SK-N-SH (cell line): ENCODE data around the gene ZCCHC13. TPM values are rescaled to one million over a fixed set of nuclear protein-coding genes. Genes with fewer than 3 reads are reported as not detected.

ENCODE experiments used
- CTCF ChIA-PET: fragments of 300-600, 350-600 bp; formaldehyde crosslinking; extraction: SDS; loops from one replicate; lab custom pipeline; 2021; lab: Yijun Ruan, JAX
- POLR2A ChIA-PET: fragments of 350-600 bp; sonication (Branson Sonifier 250); formaldehyde crosslinking; extraction: SDS; loops from one replicate; lab custom pipeline; 2020; ENCODE audit warnings: antibody characterized with exemption, inconsistent platforms; lab: Yijun Ruan, JAX
- DNase-seq: peaks from one replicate; pipeline ENCODE4 v3.0.0; 2012
- H2AFZ ChIP-seq: fragments of 200-600 bp; sonication (generic); 2 replicates; pipeline ENCODE4 v1.8.1; 2016; ENCODE audit warnings: antibody characterized with exemption, mild to moderate bottlenecking, low read depth
- H3F3A ChIP-seq: fragments of 200-600 bp; sonication (generic); replicated peaks from 2 replicates; pipeline ENCODE3; 2016; ENCODE audit warnings: antibody characterized with exemption, mild to moderate bottlenecking; ENCODE audit not compliant: insufficient read depth
- H3K27ac ChIP-seq, 2 experiments: fragments of 200-500 bp in 1 of 2; fragments of 200-600 bp in 1 of 2; sonication (Bioruptor generic) in 1 of 2; sonication (generic), shearing (Covaris generic) in 1 of 2; 2 replicates each; pipeline versions ENCODE4 v1.5.1 to v1.6.1; 2014 to 2016; ENCODE audit warnings: low read depth in 2 of 2, inconsistent platforms in 1 of 2, low read length in 1 of 2, mild to moderate bottlenecking in 1 of 2, mixed read lengths in 1 of 2
- H3K27me3 ChIP-seq: fragments of 200-600 bp; sonication (generic), shearing (Covaris generic); 2 replicates; pipeline ENCODE4 v1.6.1; 2016; ENCODE audit warnings: mixed run types; ENCODE audit not compliant: insufficient read depth
- H3K36me3 ChIP-seq, 2 experiments: fragments of 200-500 bp in 1 of 2; fragments of 200-600 bp in 1 of 2; sonication (Bioruptor generic) in 1 of 2; sonication (generic) in 1 of 2; replicated peaks in 1 of 2; 2 replicates each; pipeline versions ENCODE3 to v1.5.1; 2014 to 2016; ENCODE audit warnings: low read length in 1 of 2, mild to moderate bottlenecking in 1 of 2; ENCODE audit not compliant: insufficient read depth in 2 of 2, control insufficient read depth in 1 of 2
- H3K4me1 ChIP-seq, 2 experiments: fragments of 200-500 bp in 1 of 2; fragments of 200-600 bp in 1 of 2; sonication (Bioruptor generic) in 1 of 2; sonication (generic), shearing (Covaris generic) in 1 of 2; 2 replicates each; pipeline versions ENCODE4 v1.5.1 to v1.6.1; 2014 to 2016; ENCODE audit warnings: low read depth in 1 of 2, low read length in 1 of 2, mixed run types in 1 of 2; ENCODE audit not compliant: insufficient read depth in 2 of 2, control insufficient read depth in 1 of 2
- H3K4me2 ChIP-seq: fragments of 200-600 bp; sonication (generic), shearing (Covaris generic); 2 replicates; pipeline ENCODE4 v1.6.1; 2017; ENCODE audit warnings: mixed run types
- H3K4me3 ChIP-seq, 2 experiments: fragments of 200-500 bp in 1 of 2; fragments of 200-600 bp in 1 of 2; sonication (Bioruptor generic) in 1 of 2; sonication (generic), shearing (Covaris generic) in 1 of 2; 2 replicates each; pipeline versions ENCODE4 v1.5.1 to v1.8.1; 2014 to 2016; ENCODE audit warnings: low read depth in 2 of 2, inconsistent platforms in 1 of 2, low read length in 1 of 2, mild to moderate bottlenecking in 1 of 2, mixed read lengths in 1 of 2, moderate library complexity in 1 of 2
- H3K79me2 ChIP-seq: fragments of 200-600 bp; sonication (generic); 2 replicates; pipeline ENCODE4 v1.8.1; 2017; ENCODE audit warnings: mild to moderate bottlenecking; ENCODE audit not compliant: insufficient read depth
- H3K9ac ChIP-seq: fragments of 200-600 bp; sonication (generic); 2 replicates; pipeline ENCODE4 v1.6.1; 2017; ENCODE audit warnings: mixed run types
- H3K9me2 ChIP-seq: fragments of 200-600 bp; sonication (generic); 2 replicates; pipeline ENCODE4 v1.6.1; 2017; ENCODE audit warnings: mixed run types
- H3K9me3 ChIP-seq: fragments of 200-600 bp; sonication (generic); 2 replicates; pipeline ENCODE4 v1.6.1; 2017; ENCODE audit warnings: mixed run types, mild to moderate bottlenecking, moderate library complexity
- H4K20me1 ChIP-seq: fragments of 200-600 bp; sonication (generic); 2 replicates; pipeline ENCODE4 v1.6.1; 2017; ENCODE audit warnings: mild to moderate bottlenecking, mixed run types; ENCODE audit not compliant: insufficient read depth
- FOXJ3 ChIP-seq: sonication (generic); formaldehyde crosslinking; IDR thresholded peaks from 2 replicates; pipeline ENCODE4 v1.5.1; 2020; ENCODE audit warnings: mild to moderate bottlenecking, missing genetic modification reagents
- FOXM1 ChIP-seq: IDR thresholded peaks from 2 replicates; pipeline ENCODE4 v1.4.0; 2012; ENCODE audit warnings: low read depth, mild to moderate bottlenecking
- MEF2A ChIP-seq: IDR thresholded peaks from 2 replicates; pipeline ENCODE4 v1.4.0; 2012; ENCODE audit warnings: low read depth, borderline replicate concordance
- POLR2AphosphoS5 ChIP-seq: IDR thresholded peaks from 2 replicates; pipeline ENCODE4 v1.6.1; 2012; ENCODE audit warnings: low read depth, low read length
- RXRA ChIP-seq: IDR thresholded peaks from 2 replicates; pipeline ENCODE4 v1.4.0; 2012; ENCODE audit warnings: low read depth, mild to moderate bottlenecking, borderline replicate concordance
- TEAD4 ChIP-seq: IDR thresholded peaks from 2 replicates; pipeline ENCODE4 v1.4.0; 2012; ENCODE audit warnings: mild to moderate bottlenecking, borderline replicate concordance; ENCODE audit not compliant: insufficient read depth
- USF1 ChIP-seq: IDR thresholded peaks from 2 replicates; pipeline ENCODE4 v1.4.0; 2012; ENCODE audit warnings: low read depth, borderline replicate concordance
- USF2 ChIP-seq: fragments of 150-350 bp; IDR thresholded peaks from 2 replicates; pipeline ENCODE4 v1.6.1; 2017; ENCODE audit warnings: antibody characterized with exemption, low read length, low read depth, borderline replicate concordance
- WGBS: methylation state at CpG from one replicate; pipeline ENCODE4 v1.1.6; 2017; ENCODE audit warnings: low lambda C conversion rate; 5-methylcytosine and 5-hydroxymethylcytosine counted together
- polyA plus RNA-seq, 3 experiments: library from polyadenylated mRNA; depleted of rRNA; stranded (reverse); fragments of >200 nt; gene quantifications; 2 replicates each; pipeline ENCODE4 v1.2.3, GENCODE V29; 2012
- TF ChIP-seq, protein P1 (sequence below): IDR thresholded peaks from 2 replicates; pipeline ENCODE4 v1.6.1; 2012; ENCODE audit warnings: mild to moderate bottlenecking, low read depth, low read length, moderate library complexity
- TF ChIP-seq, protein P2 (sequence below): fragments of 200-600 bp; sonication (generic); IDR thresholded peaks from 2 replicates; pipeline ENCODE4 v1.6.1; 2017; ENCODE audit warnings: antibody characterized with exemption, mild to moderate bottlenecking, moderate library complexity
- TF ChIP-seq, protein P3 (sequence below): IDR thresholded peaks from 2 replicates; pipeline ENCODE4 v1.4.0; 2012; ENCODE audit warnings: low read depth

The ZCCHC13 gene
- polyA plus RNA-seq, 1 of the 3 experiments (the other 2 are of a cell fraction): not detected

GRCh38 chrX:74321191-74321590 is 17.2 kb downstream of the ZCCHC13 start:
- no peaks in the 10 kb centered on the region for H4K20me1 ChIP-seq
- no peak overlapping the region for H3K27ac ChIP-seq
- no peaks in the 10 kb centered on the region for H3K4me1 ChIP-seq
- 69% methylated on average over 24 of the region's 27 CpGs for WGBS
- no peaks in the 10 kb centered on the region for H3K9me2 ChIP-seq
- H3K36me3 ChIP-seq: no peaks in the 10 kb centered on the region
- CTCF ChIA-PET: no interaction called here
- DNase-seq: no peak
- H3K4me2 ChIP-seq: no peak overlapping the region
- H3K79me2 ChIP-seq: no peaks in the 10 kb centered on the region
- no peak overlapping the region for H2AFZ ChIP-seq
- POLR2A ChIA-PET: no interaction called here
- H3F3A ChIP-seq: no peaks in the 10 kb centered on the region
- no peaks in the 10 kb centered on the region for H3K9me3 ChIP-seq
- peaks cover 26% of the 10 kb centered on the region; the same call in 1 of the 2 replicates for H3K27me3 ChIP-seq
- no peak overlapping the region for H3K4me3 ChIP-seq
- no peak overlapping the region for H3K9ac ChIP-seq
- TF ChIP-seq, protein P1, sequence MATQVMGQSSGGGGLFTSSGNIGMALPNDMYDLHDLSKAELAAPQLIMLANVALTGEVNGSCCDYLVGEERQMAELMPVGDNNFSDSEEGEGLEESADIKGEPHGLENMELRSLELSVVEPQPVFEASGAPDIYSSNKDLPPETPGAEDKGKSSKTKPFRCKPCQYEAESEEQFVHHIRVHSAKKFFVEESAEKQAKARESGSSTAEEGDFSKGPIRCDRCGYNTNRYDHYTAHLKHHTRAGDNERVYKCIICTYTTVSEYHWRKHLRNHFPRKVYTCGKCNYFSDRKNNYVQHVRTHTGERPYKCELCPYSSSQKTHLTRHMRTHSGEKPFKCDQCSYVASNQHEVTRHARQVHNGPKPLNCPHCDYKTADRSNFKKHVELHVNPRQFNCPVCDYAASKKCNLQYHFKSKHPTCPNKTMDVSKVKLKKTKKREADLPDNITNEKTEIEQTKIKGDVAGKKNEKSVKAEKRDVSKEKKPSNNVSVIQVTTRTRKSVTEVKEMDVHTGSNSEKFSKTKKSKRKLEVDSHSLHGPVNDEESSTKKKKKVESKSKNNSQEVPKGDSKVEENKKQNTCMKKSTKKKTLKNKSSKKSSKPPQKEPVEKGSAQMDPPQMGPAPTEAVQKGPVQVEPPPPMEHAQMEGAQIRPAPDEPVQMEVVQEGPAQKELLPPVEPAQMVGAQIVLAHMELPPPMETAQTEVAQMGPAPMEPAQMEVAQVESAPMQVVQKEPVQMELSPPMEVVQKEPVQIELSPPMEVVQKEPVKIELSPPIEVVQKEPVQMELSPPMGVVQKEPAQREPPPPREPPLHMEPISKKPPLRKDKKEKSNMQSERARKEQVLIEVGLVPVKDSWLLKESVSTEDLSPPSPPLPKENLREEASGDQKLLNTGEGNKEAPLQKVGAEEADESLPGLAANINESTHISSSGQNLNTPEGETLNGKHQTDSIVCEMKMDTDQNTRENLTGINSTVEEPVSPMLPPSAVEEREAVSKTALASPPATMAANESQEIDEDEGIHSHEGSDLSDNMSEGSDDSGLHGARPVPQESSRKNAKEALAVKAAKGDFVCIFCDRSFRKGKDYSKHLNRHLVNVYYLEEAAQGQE: no peak
- TF ChIP-seq RXRA: no peak
- no peak for TF ChIP-seq FOXJ3 (CRISPR knock-in tag)
- TF ChIP-seq USF2: no peak
- no peak for TF ChIP-seq POLR2AphosphoS5
- TF ChIP-seq FOXM1: no peak
- TF ChIP-seq, protein P2, sequence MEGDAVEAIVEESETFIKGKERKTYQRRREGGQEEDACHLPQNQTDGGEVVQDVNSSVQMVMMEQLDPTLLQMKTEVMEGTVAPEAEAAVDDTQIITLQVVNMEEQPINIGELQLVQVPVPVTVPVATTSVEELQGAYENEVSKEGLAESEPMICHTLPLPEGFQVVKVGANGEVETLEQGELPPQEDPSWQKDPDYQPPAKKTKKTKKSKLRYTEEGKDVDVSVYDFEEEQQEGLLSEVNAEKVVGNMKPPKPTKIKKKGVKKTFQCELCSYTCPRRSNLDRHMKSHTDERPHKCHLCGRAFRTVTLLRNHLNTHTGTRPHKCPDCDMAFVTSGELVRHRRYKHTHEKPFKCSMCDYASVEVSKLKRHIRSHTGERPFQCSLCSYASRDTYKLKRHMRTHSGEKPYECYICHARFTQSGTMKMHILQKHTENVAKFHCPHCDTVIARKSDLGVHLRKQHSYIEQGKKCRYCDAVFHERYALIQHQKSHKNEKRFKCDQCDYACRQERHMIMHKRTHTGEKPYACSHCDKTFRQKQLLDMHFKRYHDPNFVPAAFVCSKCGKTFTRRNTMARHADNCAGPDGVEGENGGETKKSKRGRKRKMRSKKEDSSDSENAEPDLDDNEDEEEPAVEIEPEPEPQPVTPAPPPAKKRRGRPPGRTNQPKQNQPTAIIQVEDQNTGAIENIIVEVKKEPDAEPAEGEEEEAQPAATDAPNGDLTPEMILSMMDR: no peak

DNA sequence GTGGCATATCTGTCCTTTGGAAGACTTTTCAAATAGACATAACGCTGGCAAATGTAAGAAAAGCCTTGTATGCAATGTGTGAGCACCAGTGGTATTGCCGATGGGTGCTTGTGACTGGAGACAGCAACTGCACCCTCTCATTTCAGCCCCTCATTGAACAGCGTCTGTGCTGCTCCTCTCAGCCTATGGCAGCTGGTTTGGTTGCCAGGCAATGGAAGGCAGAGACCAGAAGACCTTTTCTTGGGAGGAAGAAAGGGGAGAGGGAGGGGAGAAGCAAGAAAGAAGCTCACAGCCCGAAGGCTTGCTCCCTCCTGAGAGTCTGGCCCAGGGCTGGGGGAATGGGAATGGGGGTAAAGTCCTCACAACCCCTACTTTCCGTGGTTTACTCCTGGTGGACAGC is 20.2 kb downstream of the ZCCHC13 start:
- no peaks in the 10 kb centered on the region for H3K4me1 ChIP-seq
- H3F3A ChIP-seq: no peaks in the 10 kb centered on the region
- no peaks in the 10 kb centered on the region for H4K20me1 ChIP-seq
- ChIA-PET CTCF (interaction anchor here (1.0 to 2.9 kb wide), 4 partner anchors 10 to 190 kb away, joined by 3 to 11 read pairs (median 4); no protein-coding TSS in a partner anchor), POLR2A (no interaction called here)
- no peak overlapping the region for H3K9ac ChIP-seq
- H3K4me2 ChIP-seq: no peak overlapping the region
- no peaks in the 10 kb centered on the region for H3K9me3 ChIP-seq
- peaks cover 22% of the 10 kb centered on the region; the same call in 1 of the 2 replicates for H3K27me3 ChIP-seq
- no peak overlapping the region for H2AFZ ChIP-seq
- H3K27ac ChIP-seq: no peak overlapping the region
- H3K9me2 ChIP-seq: no peaks in the 10 kb centered on the region
- no peak for DNase-seq
- TF ChIP-seq FOXM1 (no peak), MEF2A (no peak), USF1 (no peak), TEAD4 (no peak)
- TF ChIP-seq, protein P3, sequence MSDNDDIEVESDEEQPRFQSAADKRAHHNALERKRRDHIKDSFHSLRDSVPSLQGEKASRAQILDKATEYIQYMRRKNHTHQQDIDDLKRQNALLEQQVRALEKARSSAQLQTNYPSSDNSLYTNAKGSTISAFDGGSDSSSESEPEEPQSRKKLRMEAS: no peak
- H3K79me2 ChIP-seq: no peaks in the 10 kb centered on the region
- no peaks in the 10 kb centered on the region for H3K36me3 ChIP-seq
- 25% methylated on average over 5 of the region's 5 CpGs for WGBS
- no peak overlapping the region for H3K4me3 ChIP-seq
